ENCODE data around the gene UNKL.

DNA sequence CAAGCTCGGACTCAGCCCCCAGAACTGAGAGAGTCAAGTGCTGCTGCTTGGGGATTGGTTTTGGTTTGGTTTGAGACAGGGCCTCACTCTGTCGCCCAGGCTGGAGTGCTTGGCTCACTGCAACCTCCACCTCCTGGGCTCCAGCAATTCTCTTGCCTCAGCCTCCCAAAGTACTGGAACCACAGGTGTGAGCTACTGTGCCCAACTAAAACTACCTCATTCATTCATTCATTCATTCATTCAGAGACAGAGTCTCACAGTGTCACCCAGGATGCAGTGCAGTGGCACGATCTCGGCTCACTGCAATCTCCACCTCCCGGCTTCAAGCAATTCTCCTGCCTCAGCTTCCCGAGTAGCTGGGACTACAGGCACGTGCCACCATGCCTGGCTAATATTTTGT lies 24.7 kb downstream of the UNKL start:
- TF ChIP-seq, protein P1, sequence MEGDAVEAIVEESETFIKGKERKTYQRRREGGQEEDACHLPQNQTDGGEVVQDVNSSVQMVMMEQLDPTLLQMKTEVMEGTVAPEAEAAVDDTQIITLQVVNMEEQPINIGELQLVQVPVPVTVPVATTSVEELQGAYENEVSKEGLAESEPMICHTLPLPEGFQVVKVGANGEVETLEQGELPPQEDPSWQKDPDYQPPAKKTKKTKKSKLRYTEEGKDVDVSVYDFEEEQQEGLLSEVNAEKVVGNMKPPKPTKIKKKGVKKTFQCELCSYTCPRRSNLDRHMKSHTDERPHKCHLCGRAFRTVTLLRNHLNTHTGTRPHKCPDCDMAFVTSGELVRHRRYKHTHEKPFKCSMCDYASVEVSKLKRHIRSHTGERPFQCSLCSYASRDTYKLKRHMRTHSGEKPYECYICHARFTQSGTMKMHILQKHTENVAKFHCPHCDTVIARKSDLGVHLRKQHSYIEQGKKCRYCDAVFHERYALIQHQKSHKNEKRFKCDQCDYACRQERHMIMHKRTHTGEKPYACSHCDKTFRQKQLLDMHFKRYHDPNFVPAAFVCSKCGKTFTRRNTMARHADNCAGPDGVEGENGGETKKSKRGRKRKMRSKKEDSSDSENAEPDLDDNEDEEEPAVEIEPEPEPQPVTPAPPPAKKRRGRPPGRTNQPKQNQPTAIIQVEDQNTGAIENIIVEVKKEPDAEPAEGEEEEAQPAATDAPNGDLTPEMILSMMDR (conservative IDR thresholded peaks at IDR 0.05 in 1 of 2, IDR thresholded peaks at IDR 0.05 in 1 of 2; ENCODE audit: extremely low read depth in 1 of 2, insufficient read depth in 1 of 2, low read depth in 1 of 2, low read length in 2 of 2) = no peak
- TF ChIP-seq EZH2 (IDR thresholded peaks at IDR 0.05; ENCODE audit: borderline replicate concordance, low read length) = no peak
